SH-SY5Y (cell line): ENCODE results near the gene SCN1A.

Source experiments
- GATA2 ChIP-seq: IDR thresholded peaks from 2 replicates; pipeline ENCODE4 v1.6.1; 2011; ENCODE audit warnings: mild to moderate bottlenecking, low read depth, low read length
- GATA3 ChIP-seq: IDR thresholded peaks from 2 replicates; pipeline ENCODE4 v1.6.1; 2011; ENCODE audit warnings: low read depth, mild to moderate bottlenecking, low read length, moderate library complexity

DNA sequence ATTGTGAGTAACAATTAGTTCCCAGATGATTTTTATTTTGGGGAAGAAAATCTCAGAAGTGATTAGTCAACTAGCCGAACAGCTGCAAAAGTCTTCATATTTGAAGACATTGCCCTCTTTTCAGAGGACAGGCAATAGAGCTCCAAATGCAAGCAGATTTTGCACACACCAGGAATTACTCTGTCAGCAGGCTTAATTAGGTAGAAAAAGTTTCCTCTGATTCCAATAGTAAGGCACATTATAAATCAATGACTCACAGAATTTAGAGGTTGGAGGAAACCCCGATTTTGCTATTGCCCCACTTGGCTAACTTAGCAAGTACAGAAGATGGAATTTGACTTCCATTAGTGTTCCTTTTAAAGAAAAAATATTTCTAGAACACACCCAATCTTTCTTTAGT is 30.7 kb upstream of the SCN1A start:
- TF ChIP-seq GATA3 (no peak), GATA2 (no peak)
